ENCODE measurements around the gene SORCS3. TPM values are rescaled to one million over a fixed set of nuclear protein-coding genes. Genes with fewer than 3 reads are reported as not detected.

Gene SORCS3
- total RNA-seq, 1 experiment from 2014 or later = not detected

DNA sequence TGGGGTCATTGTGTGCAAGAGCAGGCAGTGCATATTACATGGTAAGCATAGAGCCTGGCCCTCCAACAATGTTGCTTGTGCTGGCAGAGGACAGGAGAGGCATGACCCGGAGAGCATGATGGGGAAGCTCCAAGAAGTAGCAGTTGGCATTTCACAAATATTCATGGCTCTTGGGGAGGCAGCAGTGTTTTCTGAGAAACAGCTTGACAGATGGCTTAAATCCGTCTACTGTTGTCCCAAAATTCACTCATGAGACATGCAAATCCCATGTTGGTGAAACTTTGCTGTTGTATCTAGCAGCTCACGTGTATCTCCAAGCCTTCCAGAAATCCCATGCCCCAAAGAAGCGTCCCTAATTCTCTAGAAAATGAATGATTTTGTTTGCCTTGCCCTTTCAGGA, 487.0 kb downstream of the SORCS3 start (continued):
- TF ChIP-seq, protein P1, sequence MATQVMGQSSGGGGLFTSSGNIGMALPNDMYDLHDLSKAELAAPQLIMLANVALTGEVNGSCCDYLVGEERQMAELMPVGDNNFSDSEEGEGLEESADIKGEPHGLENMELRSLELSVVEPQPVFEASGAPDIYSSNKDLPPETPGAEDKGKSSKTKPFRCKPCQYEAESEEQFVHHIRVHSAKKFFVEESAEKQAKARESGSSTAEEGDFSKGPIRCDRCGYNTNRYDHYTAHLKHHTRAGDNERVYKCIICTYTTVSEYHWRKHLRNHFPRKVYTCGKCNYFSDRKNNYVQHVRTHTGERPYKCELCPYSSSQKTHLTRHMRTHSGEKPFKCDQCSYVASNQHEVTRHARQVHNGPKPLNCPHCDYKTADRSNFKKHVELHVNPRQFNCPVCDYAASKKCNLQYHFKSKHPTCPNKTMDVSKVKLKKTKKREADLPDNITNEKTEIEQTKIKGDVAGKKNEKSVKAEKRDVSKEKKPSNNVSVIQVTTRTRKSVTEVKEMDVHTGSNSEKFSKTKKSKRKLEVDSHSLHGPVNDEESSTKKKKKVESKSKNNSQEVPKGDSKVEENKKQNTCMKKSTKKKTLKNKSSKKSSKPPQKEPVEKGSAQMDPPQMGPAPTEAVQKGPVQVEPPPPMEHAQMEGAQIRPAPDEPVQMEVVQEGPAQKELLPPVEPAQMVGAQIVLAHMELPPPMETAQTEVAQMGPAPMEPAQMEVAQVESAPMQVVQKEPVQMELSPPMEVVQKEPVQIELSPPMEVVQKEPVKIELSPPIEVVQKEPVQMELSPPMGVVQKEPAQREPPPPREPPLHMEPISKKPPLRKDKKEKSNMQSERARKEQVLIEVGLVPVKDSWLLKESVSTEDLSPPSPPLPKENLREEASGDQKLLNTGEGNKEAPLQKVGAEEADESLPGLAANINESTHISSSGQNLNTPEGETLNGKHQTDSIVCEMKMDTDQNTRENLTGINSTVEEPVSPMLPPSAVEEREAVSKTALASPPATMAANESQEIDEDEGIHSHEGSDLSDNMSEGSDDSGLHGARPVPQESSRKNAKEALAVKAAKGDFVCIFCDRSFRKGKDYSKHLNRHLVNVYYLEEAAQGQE (IDR thresholded peaks at IDR 0.05; ENCODE audit: low read depth) = no peak
- TF ChIP-seq TCF7L2 (IDR thresholded peaks at IDR 0.05; ENCODE audit: borderline replicate concordance, extremely low read depth, insufficient read depth, insufficient read length) (no peak), ATF3 (IDR thresholded peaks at IDR 0.05) (no peak), JUND (IDR thresholded peaks at IDR 0.05) (no peak), ELF1 (IDR thresholded peaks at IDR 0.05; ENCODE audit: borderline replicate concordance, low read depth) (no peak)

GRCh38 chr10:105138358-105138757, 497.3 kb downstream of the SORCS3 start:
- POLR2A ChIA-PET = no interaction called here
- BruUV-seq (replicated peaks) = no TSS peak
- H3K27ac ChIP-seq (ENCODE audit: low read depth, low read length) = no peak overlapping the region

More at GRCh38 chr10:105138358-105138757, 497.3 kb downstream of the SORCS3 start:
- intact Hi-C loops (cut with micrococcal nuclease) = no loop called here
- Histone ChIP-seq H3K4me2 (ENCODE audit: low read length) (no peak overlapping the region), H3K27me3 (ENCODE audit: insufficient read depth, low read length) (no peaks in the 10 kb centered on the region), H3K4me3 (replicated peaks in 1 of 2; ENCODE audit: low read depth in 1 of 2, low read length in 2 of 2) (no peak overlapping the region), H3K36me3 (ENCODE audit: control insufficient read depth in 1 of 2, insufficient read depth in 2 of 2, low read length in 2 of 2) (no peaks in the 10 kb centered on the region), H3K9me2 (ENCODE audit: insufficient read depth) (no peaks in the 10 kb centered on the region), H2AFZ (ENCODE audit: low read depth, low read length, poor library complexity, severe bottlenecking) (no peak overlapping the region), H3K9ac (ENCODE audit: low read length) (no peak overlapping the region), H4K20me1 (ENCODE audit: insufficient read depth) (no peaks in the 10 kb centered on the region), H3K9me3 (ENCODE audit: control insufficient read depth in 1 of 2, insufficient read depth in 1 of 2, low read depth in 1 of 2, low read length in 2 of 2) (no peaks in the 10 kb centered on the region; a peak in 1 of 4 replicates), H3K79me2 (ENCODE audit: insufficient read depth, low read length) (no peaks in the 10 kb centered on the region), H3K4me1 (ENCODE audit: control insufficient read depth in 1 of 2, insufficient read depth in 2 of 2, low read length in 2 of 2) (no peaks in the 10 kb centered on the region)
- no peak for ATAC-seq
- DNase-seq (ENCODE audit: low read depth, low spot score) = no peak
- TF ChIP-seq RAD21 (IDR thresholded peaks at IDR 0.05; ENCODE audit: low read depth) (no peak), POLR2AphosphoS5 (IDR thresholded peaks at IDR 0.05; ENCODE audit: low read depth, low read length) (no peak), YY1 (IDR thresholded peaks at IDR 0.05; ENCODE audit: extremely low read depth, insufficient replicate concordance, low read depth, low read length) (no peak), SIN3A (IDR thresholded peaks at IDR 0.05; ENCODE audit: low read depth) (no peak), CTCF (IDR thresholded peaks at IDR 0.05 in 2 of 3, conservative IDR thresholded peaks at IDR 0.05 in 1 of 3; ENCODE audit: borderline replicate concordance in 1 of 3, insufficient read depth in 1 of 3, low read depth in 2 of 3, low read length in 2 of 3) (no peak)
- CTCF ChIA-PET = no interaction called here
- RAD21 ChIA-PET (ENCODE audit: low non-redundant PET in 1 of 2, low total read pairs in 2 of 2, uncharacterized antibody in 2 of 2, unreplicated experiment in 2 of 2) = no interaction called here
